Vagina (tissue), 2 donors: ENCODE results near the gene ZMIZ1. TPM values are rescaled to one million over a fixed set of nuclear protein-coding genes. Genes with fewer than 3 reads are reported as not detected.
A peak's percentile ranks its signal among the peaks of the same experiment; 100 is the strongest.

Experiments used
- DNase-seq, 2 donors: peaks; one replicate each; pipeline ENCODE4 v3.0.0-alpha.2; 2017; ENCODE audit errors: extremely low spot score in 2 of 2
- H3K27ac ChIP-seq: fragments of 200-600 bp; sonication (generic); one replicate; pipeline ENCODE4 v1.5.1; 2019
- H3K27me3 ChIP-seq: fragments of 200-600 bp; sonication (generic); one replicate; pipeline ENCODE4 v1.5.1; 2019
- H3K36me3 ChIP-seq, 2 donors: fragments of 200-600 bp; sonication (generic); one replicate each; pipeline ENCODE4 v1.5.1; 2017 to 2019
- H3K4me1 ChIP-seq: fragments of 200-600 bp; sonication (generic); one replicate; pipeline ENCODE4 v1.5.1; 2019
- H3K4me3 ChIP-seq, 2 donors: fragments of 200-600 bp; sonication (generic); 1 replicate in 1 of 2; 2 replicates in 1 of 2; pipeline ENCODE4 v1.5.1; 2016 to 2019
- H3K9me3 ChIP-seq: fragments of 200-600 bp; sonication (generic); one replicate; pipeline ENCODE4 v1.5.1; 2019
- POLR2A ChIP-seq, 2 donors: fragments of 450-650 bp; IDR thresholded peaks; one replicate each; pipeline ENCODE4 v1.6.1; 2017; ENCODE audit warnings: antibody characterized with exemption in 2 of 2, mild to moderate bottlenecking in 2 of 2, moderate library complexity in 2 of 2
- POLR2AphosphoS5 ChIP-seq, 2 donors: sonication (generic); formaldehyde crosslinking; IDR thresholded peaks; one replicate each; pipeline ENCODE4 v1.9.0; 2017; ENCODE audit warnings: antibody characterized with exemption in 2 of 2, mild to moderate bottlenecking in 2 of 2, low read depth in 1 of 2; ENCODE audit not compliant: insufficient read depth in 1 of 2
- intact Hi-C: fragments of 100-400 bp; cut with DNase I; formaldehyde crosslinking; loops from one replicate; pipeline ENCODE4 v1.15.1; 2023
- total RNA-seq: library from RNA; depleted of rRNA; stranded (reverse); fragments of >200 nt; gene quantifications from one replicate; pipeline ENCODE4 v1.2.3, GENCODE V29; 2016
- TF ChIP-seq, protein P1 (sequence below), 3 experiments: fragments of 450-650 bp in 2 of 3; fragments of 200-600 bp in 1 of 3; sonication (generic) in 1 of 3; IDR thresholded peaks; one replicate each; pipeline ENCODE4 v1.5.1; 2017 to 2019; ENCODE audit warnings: antibody characterized with exemption in 3 of 3, mild to moderate bottlenecking in 2 of 3, moderate library complexity in 2 of 3

The ZMIZ1 gene
- total RNA-seq, 1 donor from 2014 or later, result 61.4 TPM

DNA sequence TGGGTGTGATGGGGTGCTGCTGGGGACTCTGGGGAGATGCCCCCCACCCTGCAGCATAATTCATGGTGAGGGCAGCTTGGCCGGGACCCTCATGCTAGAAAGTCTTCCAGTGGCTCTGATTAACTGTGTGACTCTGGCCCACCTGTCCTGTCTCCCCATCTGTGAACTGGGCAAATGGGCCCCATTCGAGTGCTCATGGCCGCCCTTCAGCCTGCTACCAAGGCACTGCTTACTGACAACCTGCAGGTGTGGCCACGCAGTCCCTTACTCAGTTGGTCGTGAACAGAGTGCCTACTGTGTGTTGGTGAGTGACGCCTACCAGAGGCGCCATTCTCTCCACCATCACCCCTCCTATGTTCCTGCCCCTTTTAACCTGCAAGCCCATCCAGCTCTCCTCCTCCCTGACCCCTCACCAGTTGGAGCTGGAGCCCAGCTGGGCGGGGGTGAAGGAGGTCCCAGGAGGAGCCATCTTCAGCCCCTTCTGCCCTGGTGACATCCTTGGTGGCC lies 109.4 kb downstream of the ZMIZ1 start:
- intact Hi-C loops, result no loop called here
- DNase-seq, result no peak
- no peaks in the 10 kb centered on the region for H3K36me3 ChIP-seq
- TF ChIP-seq POLR2A (IDR thresholded peaks at IDR 0.05) (no peak), POLR2AphosphoS5 (IDR thresholded peaks at IDR 0.05; ENCODE audit: insufficient read depth in 1 of 2, low read depth in 1 of 2) (no peak)
- TF ChIP-seq, protein P1, sequence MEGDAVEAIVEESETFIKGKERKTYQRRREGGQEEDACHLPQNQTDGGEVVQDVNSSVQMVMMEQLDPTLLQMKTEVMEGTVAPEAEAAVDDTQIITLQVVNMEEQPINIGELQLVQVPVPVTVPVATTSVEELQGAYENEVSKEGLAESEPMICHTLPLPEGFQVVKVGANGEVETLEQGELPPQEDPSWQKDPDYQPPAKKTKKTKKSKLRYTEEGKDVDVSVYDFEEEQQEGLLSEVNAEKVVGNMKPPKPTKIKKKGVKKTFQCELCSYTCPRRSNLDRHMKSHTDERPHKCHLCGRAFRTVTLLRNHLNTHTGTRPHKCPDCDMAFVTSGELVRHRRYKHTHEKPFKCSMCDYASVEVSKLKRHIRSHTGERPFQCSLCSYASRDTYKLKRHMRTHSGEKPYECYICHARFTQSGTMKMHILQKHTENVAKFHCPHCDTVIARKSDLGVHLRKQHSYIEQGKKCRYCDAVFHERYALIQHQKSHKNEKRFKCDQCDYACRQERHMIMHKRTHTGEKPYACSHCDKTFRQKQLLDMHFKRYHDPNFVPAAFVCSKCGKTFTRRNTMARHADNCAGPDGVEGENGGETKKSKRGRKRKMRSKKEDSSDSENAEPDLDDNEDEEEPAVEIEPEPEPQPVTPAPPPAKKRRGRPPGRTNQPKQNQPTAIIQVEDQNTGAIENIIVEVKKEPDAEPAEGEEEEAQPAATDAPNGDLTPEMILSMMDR (IDR thresholded peaks at IDR 0.05), result no peak
- peak overlapping the region; percentile 62 for H3K27ac ChIP-seq
- H3K4me1 ChIP-seq, result peaks cover 100% of the 10 kb centered on the region
- no peak overlapping the region for H3K4me3 ChIP-seq
- no peaks in the 10 kb centered on the region for H3K27me3 ChIP-seq
- no peaks in the 10 kb centered on the region for H3K9me3 ChIP-seq

DNA sequence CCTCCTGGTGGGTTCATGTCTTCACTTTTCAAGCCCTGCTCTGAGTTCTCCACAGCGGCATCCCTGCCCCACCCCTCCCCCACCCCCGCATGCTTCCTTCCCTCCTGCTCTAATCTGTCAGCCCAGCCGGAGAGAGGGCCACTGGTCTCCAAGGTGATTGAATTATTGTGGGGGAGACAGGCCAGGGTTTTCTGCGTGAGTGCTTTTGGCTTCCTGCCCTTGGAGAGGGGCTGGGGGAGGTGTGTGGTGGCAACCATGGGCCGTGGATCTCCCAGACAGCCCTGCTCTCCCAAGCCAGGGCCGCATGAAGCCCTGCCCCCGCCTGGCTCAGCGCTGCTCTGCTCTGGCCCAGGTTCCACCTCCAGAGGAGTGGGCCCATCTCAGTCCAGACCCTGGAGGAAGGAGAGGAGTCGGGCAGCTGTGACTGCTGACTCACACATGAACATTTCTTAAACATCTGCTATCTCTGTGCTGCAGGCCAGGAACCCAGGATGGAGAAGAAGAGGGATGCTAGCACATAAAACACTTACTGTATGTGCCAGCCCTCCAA lies 109.9 kb downstream of the ZMIZ1 start:
- Histone ChIP-seq H3K9me3 (no peaks in the 10 kb centered on the region), H3K4me1 (peaks cover 100% of the 10 kb centered on the region), H3K27ac (peak overlapping the region; percentile 62), H3K27me3 (no peaks in the 10 kb centered on the region), H3K4me3 (no peak overlapping the region), H3K36me3 (no peaks in the 10 kb centered on the region)
- intact Hi-C loops, result no loop called here
- DNase-seq, result no peak
- TF ChIP-seq, protein P1 (IDR thresholded peaks at IDR 0.05), result no peak
- TF ChIP-seq POLR2AphosphoS5 (IDR thresholded peaks at IDR 0.05; ENCODE audit: insufficient read depth in 1 of 2, low read depth in 1 of 2), result peak in 1 of 2 donors; percentile 62
- no peak for TF ChIP-seq POLR2A (IDR thresholded peaks at IDR 0.05)

DNA sequence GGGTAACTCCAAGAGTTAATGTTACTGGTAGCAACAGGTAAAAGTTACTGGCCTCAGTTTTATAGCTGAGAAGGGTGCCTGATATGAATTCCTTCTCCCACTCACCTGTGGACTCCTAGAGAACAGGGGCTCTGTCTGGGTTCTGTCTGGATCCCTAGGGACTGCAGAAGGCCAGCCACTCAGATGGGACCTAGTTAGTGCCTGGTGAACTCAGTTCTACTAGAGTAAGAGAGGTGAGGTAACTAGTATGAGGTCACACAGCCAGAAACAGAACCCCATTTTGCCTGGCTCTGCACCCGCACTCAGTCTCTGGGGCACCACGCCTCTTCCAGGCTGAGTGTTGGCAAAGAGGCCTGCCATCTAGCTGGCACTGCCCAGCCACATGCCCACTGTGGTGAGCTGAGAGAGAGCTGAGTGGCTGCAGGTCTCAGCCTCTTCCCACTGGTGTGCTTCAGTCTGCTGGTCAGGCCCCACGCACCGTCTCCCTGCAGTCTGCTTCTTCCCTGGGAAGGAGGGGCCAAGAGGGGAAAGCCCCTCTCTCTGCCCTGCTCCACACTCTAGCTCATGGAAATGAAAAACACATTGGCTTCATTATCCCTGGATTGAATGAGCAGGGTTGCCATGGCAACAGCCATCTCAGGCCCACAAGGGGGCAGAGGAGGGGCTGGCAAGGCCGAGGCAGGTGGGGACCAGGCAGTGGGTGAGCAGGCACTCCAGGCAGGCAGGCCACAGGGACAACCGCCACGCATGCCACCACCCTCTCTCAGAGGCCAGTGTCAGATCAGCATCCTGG lies 110.6 kb downstream of the ZMIZ1 start:
- no peak for TF ChIP-seq POLR2A (IDR thresholded peaks at IDR 0.05)
- no peak for TF ChIP-seq POLR2AphosphoS5 (IDR thresholded peaks at IDR 0.05; ENCODE audit: insufficient read depth in 1 of 2, low read depth in 1 of 2)
- TF ChIP-seq, protein P1 (IDR thresholded peaks at IDR 0.05), result no peak
- H3K27ac ChIP-seq, result peak overlapping the region; percentile 62
- intact Hi-C loops, result no loop called here

DNA sequence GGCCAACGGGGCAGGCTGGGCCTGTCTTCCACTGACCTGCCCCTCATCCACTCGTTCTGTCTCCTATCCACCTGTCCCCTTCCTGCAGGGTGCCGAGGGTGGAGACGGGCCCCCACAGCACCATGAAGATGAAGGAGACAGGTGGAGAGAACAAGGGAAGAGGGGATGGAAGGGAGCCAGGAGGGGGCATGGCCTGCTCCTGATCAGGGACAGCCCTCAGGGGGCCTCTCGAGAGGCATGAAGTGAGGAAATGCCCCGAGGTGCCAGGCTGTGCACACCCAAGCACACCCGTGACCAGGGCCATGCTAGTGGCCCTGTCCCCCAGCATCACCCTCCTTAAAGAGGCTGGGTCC lies 111.2 kb downstream of the ZMIZ1 start:
- Histone ChIP-seq H3K4me1 (peaks cover 100% of the 10 kb centered on the region), H3K27me3 (no peaks in the 10 kb centered on the region), H3K27ac (peak overlapping the region; percentile 62), H3K36me3 (no peaks in the 10 kb centered on the region), H3K9me3 (no peaks in the 10 kb centered on the region), H3K4me3 (no peak overlapping the region)
- DNase-seq, result no peak
- intact Hi-C loops, result no loop called here
- TF ChIP-seq POLR2AphosphoS5 (IDR thresholded peaks at IDR 0.05; ENCODE audit: insufficient read depth in 1 of 2, low read depth in 1 of 2), result no peak
- TF ChIP-seq POLR2A (IDR thresholded peaks at IDR 0.05), result no peak
- TF ChIP-seq, protein P1 (IDR thresholded peaks at IDR 0.05), result no peak

More for the DNA sequence above, 110.6 kb downstream of the ZMIZ1 start:
- Histone ChIP-seq H3K4me1 (peaks cover 100% of the 10 kb centered on the region), H3K27me3 (no peaks in the 10 kb centered on the region), H3K9me3 (no peaks in the 10 kb centered on the region), H3K4me3 (no peak overlapping the region), H3K36me3 (no peaks in the 10 kb centered on the region)
- no peak for DNase-seq
